Measurements from ENCODE around the gene NCBP2.
"Not testable (repeated sequence)": the region's sequence is repeated elsewhere in the genome, so short reads cannot be mapped to it uniquely, and the experiment has no call there.

The NCBP2 gene

DNA sequence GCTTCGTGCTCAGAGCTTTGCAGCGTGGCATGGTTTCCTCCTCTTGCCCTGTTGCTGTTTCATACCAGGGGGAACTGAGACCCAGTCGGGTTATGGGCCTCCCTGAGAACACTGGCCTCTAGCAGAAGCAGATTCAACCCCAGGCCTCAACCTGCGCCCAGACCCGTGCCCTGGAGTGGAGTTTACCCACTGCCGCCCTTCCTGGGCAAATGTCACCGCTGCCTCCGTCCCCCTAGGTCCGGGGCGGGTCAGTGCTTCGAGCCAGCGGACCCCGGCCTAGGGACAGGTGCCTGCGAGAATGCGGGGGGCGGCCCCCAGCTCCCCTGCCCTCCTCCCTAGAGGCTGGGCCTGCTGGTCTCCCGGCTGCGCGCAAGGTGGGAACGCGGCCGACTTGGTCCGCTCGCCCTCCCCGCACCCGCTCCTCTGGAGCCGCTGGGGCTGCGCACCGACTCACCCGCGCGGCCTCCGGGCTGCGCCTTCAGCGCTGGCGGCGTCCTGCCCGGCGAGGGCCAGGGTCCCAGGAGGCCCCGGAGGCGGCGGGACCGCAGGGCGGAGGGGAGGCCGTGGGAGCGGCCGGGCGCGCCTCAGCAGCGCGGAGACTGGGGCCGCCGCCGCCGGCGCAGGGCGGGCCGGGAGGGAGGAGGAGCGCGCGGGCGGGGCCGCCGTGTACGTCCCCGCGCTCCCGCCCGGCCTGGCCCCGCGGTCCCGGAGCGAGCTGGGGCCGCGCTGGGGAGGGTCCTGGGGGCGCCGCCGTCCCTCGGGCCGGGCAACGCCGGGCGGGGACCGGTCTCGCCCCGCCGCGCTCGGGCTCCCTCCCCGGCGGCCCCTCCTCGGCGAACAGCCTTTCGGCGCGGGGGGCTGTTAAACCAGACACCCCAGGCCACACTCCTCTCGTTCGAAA lies 26.2 kb upstream of the NCBP2 start, which contains the start of gene PIGZ:
TSS of gene PIGZ (minus strand) at position 601 of the 901 bp plus-strand sequence. CDS start 16,802 bp downstream, outside the sequence.
- peak; percentile 31 for DNase-seq (ENCODE audit: low read depth)

DNA sequence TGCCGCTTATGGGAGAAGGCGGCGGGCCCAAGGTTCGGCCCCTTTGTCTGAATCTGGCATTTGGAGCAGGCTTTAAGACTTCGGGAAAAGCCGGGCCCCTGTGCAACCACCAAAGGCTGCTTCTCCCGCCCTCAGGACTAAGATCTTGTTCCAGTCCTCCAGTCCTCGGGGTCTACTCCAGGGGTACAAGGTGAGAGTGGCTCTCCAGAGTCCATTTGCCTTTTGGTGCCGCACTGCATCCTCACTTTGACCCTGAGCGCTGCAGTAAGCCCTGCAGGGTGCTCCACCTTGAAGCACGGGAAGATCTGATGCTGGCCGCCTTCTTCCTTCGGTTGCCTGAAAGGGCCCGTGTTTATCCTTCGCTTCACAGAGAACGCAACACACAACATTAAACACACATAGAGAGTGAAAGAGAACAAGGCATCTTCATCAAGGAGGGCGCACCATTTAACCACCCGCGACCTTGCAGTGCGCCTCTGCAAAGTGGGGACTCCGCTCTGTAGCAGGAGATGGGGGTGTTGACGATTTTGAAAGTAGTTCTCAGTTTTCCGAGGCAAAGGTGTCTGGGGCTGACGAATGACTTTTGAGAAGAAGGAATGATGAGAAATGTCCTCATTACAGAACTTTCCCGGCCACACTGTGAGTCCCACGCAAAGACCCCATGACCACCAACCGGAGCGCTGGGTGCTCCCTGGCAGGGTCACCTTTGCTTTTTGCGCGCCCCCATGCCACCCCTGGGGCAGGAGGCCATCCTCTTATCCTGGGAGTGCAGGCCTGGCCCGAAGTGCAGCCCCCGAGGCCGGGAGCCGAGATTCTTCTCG lies 25.3 kb upstream of the NCBP2 start:
- DNase-seq (ENCODE audit: low read depth): no peak

DNA sequence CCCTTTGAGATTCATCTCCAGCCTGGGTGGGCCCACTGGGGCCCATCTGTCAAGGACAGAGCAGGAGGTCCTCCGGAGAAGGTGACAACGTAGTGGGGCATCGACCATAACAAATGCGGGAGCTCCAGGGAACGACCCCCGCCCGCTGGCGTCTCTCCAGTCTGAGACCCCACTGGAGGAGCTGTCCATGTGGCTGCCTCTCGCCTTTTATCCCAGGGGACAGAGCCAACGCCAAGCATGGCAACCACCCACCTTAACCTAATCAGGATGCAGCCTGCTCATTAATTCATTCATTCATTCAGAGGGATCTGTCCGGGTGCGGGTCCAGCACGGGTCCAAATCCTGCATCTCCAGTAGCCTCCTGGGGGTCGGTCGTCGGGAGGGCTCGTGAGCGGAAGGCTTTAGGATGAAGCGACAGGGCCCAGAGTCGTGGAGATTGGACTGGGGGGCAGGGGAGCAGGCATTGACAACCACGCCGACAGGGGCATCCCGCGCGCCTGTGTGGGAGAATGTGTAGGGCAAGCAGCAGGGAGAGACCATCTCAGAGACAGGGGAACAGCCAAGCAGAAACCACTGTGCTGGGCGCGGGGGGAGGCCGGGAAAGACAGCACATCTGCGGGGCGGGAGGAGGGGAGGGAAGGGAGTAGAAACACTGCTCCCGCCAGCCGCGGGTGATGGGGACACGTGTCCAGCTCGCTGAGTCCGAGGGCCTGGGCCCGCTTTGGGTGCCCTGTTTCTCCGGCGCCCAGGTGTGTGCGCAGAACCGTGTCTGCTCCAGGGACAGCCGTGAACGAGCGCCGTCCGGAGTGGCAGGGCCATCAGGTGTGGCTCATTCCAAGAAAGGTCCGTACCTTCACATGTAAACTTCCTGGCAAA lies 24.4 kb upstream of the NCBP2 start:
- DNase-seq (ENCODE audit: low read depth): no peak

DNA sequence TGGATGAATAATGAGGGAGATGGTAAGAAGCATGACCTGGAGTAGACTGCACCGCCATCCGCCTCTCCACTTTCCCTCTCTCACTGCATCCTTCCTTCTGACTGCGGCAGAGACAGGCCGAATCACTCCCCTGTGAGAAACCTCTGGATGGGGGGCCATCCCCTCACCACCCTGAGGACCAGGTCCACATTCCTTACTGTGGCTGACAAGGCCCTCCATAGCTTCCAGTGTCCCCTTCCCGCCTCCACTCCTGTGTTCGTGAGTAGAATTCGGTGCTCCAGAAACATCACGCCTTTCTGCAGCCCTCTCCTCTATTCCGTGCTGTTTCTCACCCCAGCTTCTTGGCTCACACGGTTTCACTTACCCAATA lies 23.5 kb upstream of the NCBP2 start:
- DNase-seq (ENCODE audit: low read depth): no peak

DNA sequence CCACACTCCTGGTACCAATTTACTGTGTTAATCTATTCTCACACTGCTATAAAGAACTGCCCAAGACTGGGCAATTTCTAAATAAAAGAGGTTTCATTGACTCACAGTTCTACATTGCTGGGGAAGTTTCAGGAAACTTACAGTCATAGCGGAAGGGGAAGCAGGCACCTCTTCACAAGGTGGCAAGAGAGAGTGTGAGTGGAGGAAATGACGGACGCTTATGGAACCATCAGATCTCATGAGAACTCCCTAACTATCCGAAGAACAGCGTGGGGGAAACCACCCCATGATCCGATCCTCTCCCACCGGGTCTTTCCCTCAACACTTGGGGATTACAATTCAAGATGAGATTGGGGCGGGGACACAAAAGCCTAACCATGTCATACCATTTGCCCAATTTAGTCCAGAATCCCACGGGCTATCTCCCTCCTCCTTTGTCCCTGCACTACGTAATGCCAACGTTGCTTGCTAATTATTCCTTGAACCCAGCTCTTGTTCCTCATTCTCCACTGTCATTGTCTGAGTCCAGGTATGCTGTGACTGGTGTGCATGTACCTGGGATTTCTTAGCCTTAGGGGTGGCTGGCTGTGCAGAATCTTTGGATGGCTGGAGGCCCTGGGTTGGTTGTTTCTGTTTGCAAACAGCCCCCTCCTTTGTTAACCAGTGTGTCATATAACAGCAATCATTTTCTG lies 22.9 kb upstream of the NCBP2 start:
- DNase-seq (ENCODE audit: low read depth): no peak

GRCh38 chr3:196963631-196963953 lies 21.3 kb upstream of the NCBP2 start:
- no peak for DNase-seq (ENCODE audit: low read depth)

DNA sequence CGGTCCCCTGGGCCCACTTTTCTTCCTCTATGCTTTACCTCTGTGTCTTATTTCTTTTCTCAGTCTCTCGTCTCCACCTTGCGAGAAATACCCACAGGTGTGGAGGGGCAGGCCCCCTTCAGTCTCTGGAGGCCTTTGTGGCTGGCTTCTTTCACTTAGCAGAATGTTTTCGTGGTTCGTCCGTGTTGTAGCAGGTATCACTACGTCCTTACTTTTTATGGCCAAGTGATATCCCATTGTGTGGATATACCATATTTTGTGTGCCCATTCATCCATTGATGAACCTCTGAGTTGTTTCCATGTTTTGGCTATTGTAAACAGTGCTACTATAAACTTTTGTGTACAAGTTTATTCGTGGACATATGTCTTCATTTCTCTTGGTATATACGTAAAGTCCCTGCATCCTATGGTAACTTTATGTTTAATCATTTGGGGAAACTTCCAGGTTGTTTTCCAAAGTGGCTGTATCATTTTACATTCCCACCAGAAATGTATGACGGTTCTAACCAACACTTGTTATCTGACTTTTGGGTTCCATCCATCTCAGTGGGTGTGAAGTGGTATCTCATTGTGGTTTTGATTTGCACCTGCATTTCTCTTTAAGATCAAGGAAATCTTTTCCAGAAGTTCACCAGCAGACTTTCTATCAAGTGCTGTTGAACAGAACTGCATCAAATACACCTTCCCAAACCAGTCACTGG lies 20.8 kb upstream of the NCBP2 start:
- no peak for DNase-seq (ENCODE audit: low read depth)

DNA sequence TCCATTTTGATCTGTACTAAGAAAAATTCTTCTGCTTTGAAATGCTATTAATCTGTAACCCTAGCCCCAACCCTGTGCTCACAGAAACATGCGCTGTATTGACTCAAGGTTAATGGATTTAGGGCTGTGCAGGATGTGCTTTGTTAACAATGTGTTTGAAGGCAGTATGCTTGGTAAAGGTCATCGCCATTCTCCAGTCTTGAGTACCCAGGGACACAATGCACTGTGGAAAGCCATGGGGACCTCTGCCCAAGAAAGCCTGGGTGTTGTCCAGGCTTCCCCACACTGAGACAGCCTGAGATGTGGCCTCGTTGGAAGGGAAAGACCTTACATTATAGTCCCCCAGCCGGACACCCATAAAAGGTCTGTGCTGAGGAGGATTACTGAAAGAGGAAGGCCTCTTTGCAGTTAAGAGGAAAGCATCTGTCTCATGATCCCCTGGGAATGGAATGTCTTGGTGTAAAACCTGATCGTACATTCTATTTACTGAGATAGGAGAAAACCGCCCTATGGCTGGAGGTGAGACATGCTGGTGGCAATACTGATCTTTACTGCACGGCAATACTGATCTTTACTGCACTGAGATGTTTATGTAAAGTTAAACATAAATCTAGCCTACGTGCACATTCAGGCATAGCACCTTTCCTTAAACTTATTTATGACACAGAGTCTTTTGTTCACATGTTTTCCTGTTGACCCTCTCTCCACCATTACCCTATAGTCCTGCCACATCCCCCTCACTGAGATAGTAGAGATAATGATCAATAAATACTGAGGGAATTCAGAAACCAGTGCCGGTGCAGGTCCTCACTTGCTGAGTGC lies 20.0 kb upstream of the NCBP2 start:
- no peak for DNase-seq (ENCODE audit: low read depth)

- no peak for DNase-seq (ENCODE audit: low read depth)
These were observed 12.5 kb upstream of the NCBP2 start for GRCh38 chr3:196954832-196955231.

GRCh38 chr3:196951371-196951770 lies 9.0 kb upstream of the NCBP2 start:
- DNase-seq (ENCODE audit: low read depth): no peak

DNA sequence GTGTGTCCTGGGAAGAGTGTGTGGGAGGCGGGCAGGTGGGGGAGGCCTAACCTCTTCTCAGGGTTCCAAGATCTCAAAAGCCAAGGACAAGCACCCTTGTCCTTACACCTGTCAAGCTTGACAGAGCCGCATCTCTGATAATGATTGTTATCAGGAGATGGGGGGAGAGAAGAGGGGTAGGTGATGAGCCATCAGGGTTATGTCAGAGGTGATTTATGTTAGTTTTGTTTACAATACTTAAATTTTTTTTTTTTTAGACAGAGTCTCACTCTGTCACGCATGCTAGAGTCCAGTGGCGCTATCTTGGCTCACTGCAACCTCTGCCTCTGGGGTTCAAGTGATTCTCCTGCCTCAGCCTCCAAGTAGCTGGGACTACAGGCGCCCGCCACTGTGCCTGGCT lies 7.4 kb upstream of the NCBP2 start:
- DNase-seq (ENCODE audit: low read depth): no peak

DNA sequence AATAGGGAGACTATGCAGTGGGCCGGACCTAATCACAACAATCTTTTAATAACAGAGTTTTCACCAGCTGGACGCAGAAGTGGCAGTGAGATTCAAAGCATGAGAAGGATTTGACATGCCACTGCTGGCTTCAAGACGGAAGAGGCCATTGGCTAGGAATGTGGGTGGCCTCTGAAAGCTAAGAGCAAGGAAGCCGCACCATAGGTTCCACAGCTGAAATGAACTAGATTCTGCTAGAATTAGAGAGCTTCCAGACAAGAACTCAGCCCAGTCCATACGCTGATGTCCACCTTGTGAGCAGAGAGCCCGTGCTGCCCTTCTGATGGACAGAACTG lies 6.9 kb upstream of the NCBP2 start:
- no peak for DNase-seq (ENCODE audit: low read depth)

DNA sequence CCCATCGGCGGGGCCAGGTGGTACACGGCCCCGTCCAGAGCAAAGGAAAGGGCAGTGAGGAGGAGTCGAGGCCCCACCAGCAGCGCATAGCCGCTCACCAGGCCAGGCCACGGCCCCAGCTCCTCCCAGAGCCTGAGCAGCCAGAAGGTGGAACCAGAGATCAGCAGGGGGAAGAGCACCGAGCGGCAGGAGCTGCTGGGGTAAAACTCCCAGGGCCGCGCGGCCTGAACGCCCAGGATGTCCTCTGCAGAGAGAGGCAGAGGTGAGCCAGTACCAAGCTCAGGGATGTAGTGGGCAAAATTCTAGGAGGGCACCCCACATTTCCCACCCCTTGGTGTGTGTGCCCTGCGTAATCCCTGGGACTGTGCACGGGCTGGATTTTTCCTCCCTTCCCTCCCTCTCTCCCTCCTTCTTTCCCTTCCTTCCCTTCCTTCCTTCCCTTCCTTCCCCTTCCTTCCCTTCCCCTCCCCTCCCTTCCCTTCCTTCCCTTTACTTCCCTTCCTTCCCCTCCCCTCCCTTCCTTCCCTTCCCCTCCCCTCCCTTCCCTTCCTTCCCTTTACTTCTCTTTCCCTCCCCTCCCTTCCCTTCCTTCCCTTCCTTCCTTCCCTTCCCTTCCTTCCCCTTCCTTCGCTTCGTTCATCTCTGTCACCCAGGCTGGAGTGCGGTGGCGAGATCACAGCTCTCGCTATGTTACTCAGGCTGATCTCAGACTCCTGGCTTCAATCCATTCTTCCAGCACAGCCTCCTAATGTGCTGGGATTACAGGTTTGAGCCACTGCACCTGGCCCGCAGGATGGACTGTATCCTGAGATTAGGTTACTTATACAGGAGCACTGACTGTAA lies 6.3 kb upstream of the NCBP2 start:
- DNase-seq (ENCODE audit: low read depth): no peak

- DNase-seq (ENCODE audit: low read depth): no peak
These were observed 5.6 kb upstream of the NCBP2 start for GRCh38 chr3:196947860-196948441.

DNA sequence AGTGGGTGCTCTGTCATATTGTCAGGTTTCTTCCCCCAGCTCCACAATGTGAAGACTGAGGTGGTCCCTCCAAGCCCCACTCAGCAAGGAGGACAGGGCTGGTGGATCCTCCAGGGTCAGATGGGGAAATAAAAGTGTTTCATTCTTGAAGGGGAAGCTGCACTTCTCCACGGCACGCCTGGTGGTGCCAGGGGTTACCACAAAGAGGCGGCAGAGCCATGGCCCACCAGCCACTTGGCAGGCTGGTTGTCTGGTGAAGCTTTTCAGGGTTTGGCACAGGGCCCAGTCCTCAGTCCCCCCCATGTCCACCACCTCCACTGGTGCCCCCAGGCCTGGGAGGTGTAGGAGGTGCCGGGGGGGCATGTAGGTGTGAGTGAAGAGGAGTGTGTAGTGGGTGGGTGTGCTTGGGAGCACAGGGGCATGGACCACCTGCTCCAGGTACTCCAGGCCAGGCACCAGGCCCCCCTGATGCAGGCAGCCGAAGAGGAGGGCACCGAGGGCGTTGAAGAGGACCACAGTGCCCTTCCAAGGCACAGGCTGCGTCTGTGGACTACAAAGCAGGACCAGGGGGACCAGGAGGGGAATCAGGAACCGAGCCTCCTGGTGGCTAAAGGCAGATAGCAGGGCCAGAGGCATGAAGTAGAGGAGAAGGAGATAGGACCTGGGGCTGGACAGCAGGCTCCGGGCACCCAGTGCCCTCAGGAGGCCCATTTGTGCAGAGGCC lies 5.0 kb upstream of the NCBP2 start:
- DNase-seq (ENCODE audit: low read depth): no peak

DNA sequence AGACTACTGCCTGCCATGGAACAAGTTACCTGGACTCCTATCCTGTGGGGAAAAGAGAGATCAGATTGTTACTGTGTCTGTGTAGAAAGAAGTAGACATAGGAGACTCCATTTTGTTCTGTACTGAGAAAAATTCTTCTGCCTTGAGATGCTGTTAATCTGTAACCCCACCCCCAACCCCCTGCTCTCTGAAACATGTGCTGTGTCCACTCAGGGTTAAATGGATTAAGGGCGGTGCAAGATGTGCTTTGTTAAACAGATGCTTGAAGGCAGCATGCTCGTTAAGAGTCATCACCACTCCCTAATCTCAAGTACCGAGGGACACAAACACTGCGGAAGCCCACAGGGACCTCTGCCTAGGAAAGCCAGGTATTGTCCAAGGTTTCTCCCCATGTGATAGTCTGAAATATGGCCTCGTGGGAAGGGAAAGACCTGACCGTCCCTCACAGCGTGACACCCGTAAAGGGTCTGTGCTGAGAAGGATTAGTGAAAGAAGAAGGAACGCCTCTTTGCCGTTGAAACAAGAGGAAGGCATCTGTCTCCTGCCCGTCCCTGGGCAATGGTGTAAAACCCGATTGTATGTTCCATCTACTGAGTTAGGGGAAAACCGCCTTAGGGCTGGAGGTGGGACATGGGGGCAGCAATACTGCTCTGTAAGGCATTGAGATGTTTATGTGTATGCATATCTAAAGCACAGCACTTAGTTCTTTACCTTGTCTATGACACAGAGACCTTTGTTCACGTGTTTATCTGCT lies 1.9 kb upstream of the NCBP2 start:
- DNase-seq (ENCODE audit: low read depth): not testable (repeated sequence)

DNA sequence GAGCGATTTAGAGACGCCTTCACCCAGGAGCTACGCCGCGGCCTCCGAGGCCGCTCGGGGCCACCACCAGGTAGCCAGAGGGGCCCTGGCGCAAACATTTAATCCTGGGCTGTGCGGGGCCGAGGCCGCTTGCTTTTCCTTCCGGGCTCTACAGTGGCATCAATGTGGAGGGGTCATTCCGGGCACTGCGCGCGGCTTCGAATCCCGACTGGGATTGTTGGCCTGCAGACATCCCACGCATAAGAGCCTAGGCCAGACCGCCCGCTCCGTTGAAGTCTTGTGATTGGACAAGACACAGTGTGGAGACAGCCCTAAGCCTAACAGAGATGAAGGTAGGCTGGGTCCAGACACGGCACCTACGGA lies 568 bp upstream of the NCBP2 start:
- DNase-seq (ENCODE audit: low read depth): no peak

Measured in activated T-cell treated with anti-CD3 and anti-CD28 coated beads for 1 hour (primary cell).